ENCODE results near the gene CNTNAP3.
"Not testable (repeated sequence)": the region's sequence is repeated elsewhere in the genome, so short reads cannot be mapped to it uniquely, and the experiment has no call there.

CNTNAP3 gene

GRCh38 chr9:39062966-39063365 is 225.0 kb downstream of the CNTNAP3 start:
- DNase-seq: not testable (repeated sequence)

DNA sequence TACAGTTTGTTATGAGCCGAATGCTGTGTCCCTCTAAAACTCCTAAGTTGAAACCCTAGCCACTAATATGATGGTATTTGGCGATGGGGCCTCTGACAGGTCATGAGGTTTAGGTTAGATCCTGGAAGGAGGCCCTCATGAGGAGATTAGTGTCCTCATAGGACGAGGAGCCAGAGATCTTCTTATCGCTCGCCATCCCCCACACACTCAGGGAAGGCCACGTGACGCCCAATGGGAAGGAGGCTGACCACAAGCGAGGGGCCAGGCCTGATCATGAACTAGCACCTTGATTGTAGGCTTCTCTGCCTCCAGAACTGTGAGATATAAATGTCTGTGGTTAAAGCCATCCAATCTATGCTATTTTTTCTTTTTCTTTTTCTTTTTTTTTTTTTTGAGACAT is 233.5 kb downstream of the CNTNAP3 start:
- not testable (repeated sequence) for DNase-seq

DNA sequence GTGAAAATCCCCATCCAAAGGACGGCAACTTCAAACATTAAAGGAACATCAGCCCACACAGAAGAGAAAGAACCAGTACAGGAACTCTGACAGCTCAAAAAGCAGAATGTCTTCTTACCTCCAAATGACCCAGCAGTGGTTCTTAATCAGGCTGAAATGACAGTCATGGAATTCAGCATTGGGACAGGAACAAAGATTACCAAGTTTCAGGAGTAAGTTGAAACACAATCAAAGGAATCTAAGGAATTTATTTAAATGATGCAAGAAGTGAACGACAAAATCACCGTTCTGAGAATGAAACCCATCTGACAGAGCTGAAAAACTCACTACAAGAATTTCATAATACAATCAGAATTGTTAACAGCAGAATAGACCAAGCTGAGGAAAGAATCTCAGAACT is 241.1 kb downstream of the CNTNAP3 start:
- not testable (repeated sequence) for DNase-seq

- not testable (repeated sequence) for DNase-seq
These were observed 245.6 kb downstream of the CNTNAP3 start for GRCh38 chr9:39042352-39042803.

DNA sequence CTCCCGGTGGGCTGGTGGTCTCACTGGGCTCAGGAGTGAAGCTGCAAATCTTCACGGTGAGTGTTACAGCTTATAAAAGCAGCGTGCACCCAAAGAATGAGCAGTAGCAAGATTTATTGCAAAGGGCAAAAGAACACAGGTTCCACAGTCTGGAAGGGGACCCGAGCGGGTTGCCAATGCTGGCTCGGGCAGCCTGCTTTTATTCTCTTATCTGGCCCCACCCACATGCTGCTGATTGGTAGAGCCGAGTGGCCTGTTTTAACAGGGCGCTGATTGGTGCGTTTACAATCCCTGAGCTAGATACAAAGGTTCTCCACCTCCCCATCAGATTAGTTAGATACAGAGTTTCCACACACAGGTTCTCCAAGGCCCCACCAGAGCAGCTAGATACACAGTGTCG is 246.2 kb downstream of the CNTNAP3 start:
- DNase-seq: not testable (repeated sequence)

GRCh38 chr9:39039148-39039547 is 248.8 kb downstream of the CNTNAP3 start:
- DNase-seq: not testable (repeated sequence)

- DNase-seq: not testable (repeated sequence)
These were observed 249.7 kb downstream of the CNTNAP3 start for GRCh38 chr9:39038221-39038620.

- DNase-seq: not testable (repeated sequence)
These were observed 254.1 kb downstream of the CNTNAP3 start for GRCh38 chr9:39033849-39034248.

- not testable (repeated sequence) for DNase-seq
These were observed 257.6 kb downstream of the CNTNAP3 start for GRCh38 chr9:39030204-39031019.

- DNase-seq: not testable (repeated sequence)
These were observed 259.1 kb downstream of the CNTNAP3 start for GRCh38 chr9:39028855-39029254.

DNA sequence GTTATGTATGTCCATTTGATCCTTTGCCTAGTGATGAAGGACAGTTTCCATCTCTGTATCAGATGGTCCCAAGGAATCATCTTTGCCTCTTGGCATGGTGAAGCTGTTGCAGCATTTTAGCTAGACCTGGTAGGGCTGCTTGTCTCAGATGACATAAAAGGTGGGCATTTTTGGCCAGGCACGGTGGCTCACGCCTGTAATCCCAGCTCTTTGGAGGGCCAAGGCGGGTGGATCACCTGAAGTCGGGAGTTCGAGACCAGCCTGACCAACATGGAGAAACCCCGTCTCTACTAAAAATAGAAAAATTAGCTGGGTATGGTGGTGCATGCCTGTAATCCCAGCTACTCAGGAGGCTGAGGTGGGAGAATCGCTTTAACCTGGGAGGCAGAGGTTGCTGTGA is 259.8 kb downstream of the CNTNAP3 start:
- not testable (repeated sequence) for DNase-seq

- DNase-seq: not testable (repeated sequence)
These were observed 261.9 kb downstream of the CNTNAP3 start for GRCh38 chr9:39025911-39026588.
